SK-N-SH (cell line): Measurements from ENCODE around the gene IL6ST. TPM values are rescaled to one million over a fixed set of nuclear protein-coding genes. Genes with fewer than 3 reads are reported as not detected.

ENCODE experiments used
- CTCF ChIA-PET: fragments of 300-600, 350-600 bp; formaldehyde crosslinking; extraction: SDS; loops from one replicate; lab custom pipeline; 2021; lab: Yijun Ruan, JAX
- POLR2A ChIA-PET: fragments of 350-600 bp; sonication (Branson Sonifier 250); formaldehyde crosslinking; extraction: SDS; loops from one replicate; lab custom pipeline; 2020; ENCODE audit warnings: antibody characterized with exemption, inconsistent platforms; lab: Yijun Ruan, JAX
- DNase-seq: peaks from one replicate; pipeline ENCODE4 v3.0.0; 2012
- H2AFZ ChIP-seq: fragments of 200-600 bp; sonication (generic); 2 replicates; pipeline ENCODE4 v1.8.1; 2016; ENCODE audit warnings: antibody characterized with exemption, mild to moderate bottlenecking, low read depth
- H3F3A ChIP-seq: fragments of 200-600 bp; sonication (generic); replicated peaks from 2 replicates; pipeline ENCODE3; 2016; ENCODE audit warnings: antibody characterized with exemption, mild to moderate bottlenecking; ENCODE audit not compliant: insufficient read depth
- H3K27ac ChIP-seq, 2 experiments: fragments of 200-500 bp in 1 of 2; fragments of 200-600 bp in 1 of 2; sonication (Bioruptor generic) in 1 of 2; sonication (generic), shearing (Covaris generic) in 1 of 2; 2 replicates each; pipeline versions ENCODE4 v1.5.1 to v1.6.1; 2014 to 2016; ENCODE audit warnings: low read depth in 2 of 2, inconsistent platforms in 1 of 2, low read length in 1 of 2, mild to moderate bottlenecking in 1 of 2, mixed read lengths in 1 of 2
- H3K27me3 ChIP-seq: fragments of 200-600 bp; sonication (generic), shearing (Covaris generic); 2 replicates; pipeline ENCODE4 v1.6.1; 2016; ENCODE audit warnings: mixed run types; ENCODE audit not compliant: insufficient read depth
- H3K36me3 ChIP-seq, 2 experiments: fragments of 200-500 bp in 1 of 2; fragments of 200-600 bp in 1 of 2; sonication (Bioruptor generic) in 1 of 2; sonication (generic) in 1 of 2; replicated peaks in 1 of 2; 2 replicates each; pipeline versions ENCODE3 to v1.5.1; 2014 to 2016; ENCODE audit warnings: low read length in 1 of 2, mild to moderate bottlenecking in 1 of 2; ENCODE audit not compliant: insufficient read depth in 2 of 2, control insufficient read depth in 1 of 2
- H3K4me1 ChIP-seq, 2 experiments: fragments of 200-500 bp in 1 of 2; fragments of 200-600 bp in 1 of 2; sonication (Bioruptor generic) in 1 of 2; sonication (generic), shearing (Covaris generic) in 1 of 2; 2 replicates each; pipeline versions ENCODE4 v1.5.1 to v1.6.1; 2014 to 2016; ENCODE audit warnings: low read depth in 1 of 2, low read length in 1 of 2, mixed run types in 1 of 2; ENCODE audit not compliant: insufficient read depth in 2 of 2, control insufficient read depth in 1 of 2
- H3K4me2 ChIP-seq: fragments of 200-600 bp; sonication (generic), shearing (Covaris generic); 2 replicates; pipeline ENCODE4 v1.6.1; 2017; ENCODE audit warnings: mixed run types
- H3K4me3 ChIP-seq, 2 experiments: fragments of 200-500 bp in 1 of 2; fragments of 200-600 bp in 1 of 2; sonication (Bioruptor generic) in 1 of 2; sonication (generic), shearing (Covaris generic) in 1 of 2; 2 replicates each; pipeline versions ENCODE4 v1.5.1 to v1.8.1; 2014 to 2016; ENCODE audit warnings: low read depth in 2 of 2, inconsistent platforms in 1 of 2, low read length in 1 of 2, mild to moderate bottlenecking in 1 of 2, mixed read lengths in 1 of 2, moderate library complexity in 1 of 2
- H3K79me2 ChIP-seq: fragments of 200-600 bp; sonication (generic); 2 replicates; pipeline ENCODE4 v1.8.1; 2017; ENCODE audit warnings: mild to moderate bottlenecking; ENCODE audit not compliant: insufficient read depth
- H3K9ac ChIP-seq: fragments of 200-600 bp; sonication (generic); 2 replicates; pipeline ENCODE4 v1.6.1; 2017; ENCODE audit warnings: mixed run types
- H3K9me2 ChIP-seq: fragments of 200-600 bp; sonication (generic); 2 replicates; pipeline ENCODE4 v1.6.1; 2017; ENCODE audit warnings: mixed run types
- H3K9me3 ChIP-seq: fragments of 200-600 bp; sonication (generic); 2 replicates; pipeline ENCODE4 v1.6.1; 2017; ENCODE audit warnings: mixed run types, mild to moderate bottlenecking, moderate library complexity
- H4K20me1 ChIP-seq: fragments of 200-600 bp; sonication (generic); 2 replicates; pipeline ENCODE4 v1.6.1; 2017; ENCODE audit warnings: mild to moderate bottlenecking, mixed run types; ENCODE audit not compliant: insufficient read depth
- CHD2 ChIP-seq: fragments of 150-350 bp; IDR thresholded peaks from 2 replicates; pipeline ENCODE4 v1.6.1; 2018; ENCODE audit warnings: low read length; ENCODE audit not compliant: partially characterized antibody
- FOSL2 ChIP-seq: IDR thresholded peaks from 2 replicates; pipeline ENCODE4 v1.4.0; 2012; ENCODE audit warnings: low read depth, mild to moderate bottlenecking, moderate library complexity, borderline replicate concordance
- MEF2A ChIP-seq: IDR thresholded peaks from 2 replicates; pipeline ENCODE4 v1.4.0; 2012; ENCODE audit warnings: low read depth, borderline replicate concordance
- MXI1 ChIP-seq: IDR thresholded peaks from 2 replicates; pipeline ENCODE4 v1.6.1; 2012; ENCODE audit warnings: mild to moderate bottlenecking, low read depth, low read length, improper control_type of control experiment
- NFIC ChIP-seq: IDR thresholded peaks from 2 replicates; pipeline ENCODE4 v1.4.0; 2012; ENCODE audit warnings: borderline replicate concordance
- NRF1 ChIP-seq: IDR thresholded peaks from 2 replicates; pipeline ENCODE4 v1.6.1; 2012; ENCODE audit warnings: low read depth, mild to moderate bottlenecking, low read length
- RAD21 ChIP-seq: IDR thresholded peaks from 2 replicates; pipeline ENCODE4 v1.6.1; 2012; ENCODE audit warnings: mild to moderate bottlenecking, low read length
- RCOR1 ChIP-seq: fragments of 150-350 bp; IDR thresholded peaks from 2 replicates; pipeline ENCODE4 v1.6.1; 2017; ENCODE audit warnings: antibody characterized with exemption, low read length
- RFX5 ChIP-seq: IDR thresholded peaks from 2 replicates; pipeline ENCODE4 v1.6.1; 2012; ENCODE audit warnings: mild to moderate bottlenecking, improper control_type of control experiment, low read length
- RXRA ChIP-seq: IDR thresholded peaks from 2 replicates; pipeline ENCODE4 v1.4.0; 2012; ENCODE audit warnings: low read depth, mild to moderate bottlenecking, borderline replicate concordance
- SMC3 ChIP-seq: IDR thresholded peaks from 2 replicates; pipeline ENCODE4 v1.6.1; 2012; ENCODE audit warnings: low read depth, low read length, improper control_type of control experiment
- TAF1 ChIP-seq: IDR thresholded peaks from 2 replicates; pipeline ENCODE4 v1.6.1; 2012; ENCODE audit warnings: low read depth, mild to moderate bottlenecking, low read length, moderate library complexity, borderline replicate concordance
- TCF12 ChIP-seq: IDR thresholded peaks from 2 replicates; pipeline ENCODE4 v1.4.0; 2012
- YY1 ChIP-seq: IDR thresholded peaks from 2 replicates; pipeline ENCODE4 v1.4.0; 2012; ENCODE audit warnings: low read depth, mild to moderate bottlenecking
- WGBS: methylation state at CpG from one replicate; pipeline ENCODE4 v1.1.6; 2017; ENCODE audit warnings: low lambda C conversion rate; 5-methylcytosine and 5-hydroxymethylcytosine counted together
- polyA plus RNA-seq, 3 experiments: library from polyadenylated mRNA; depleted of rRNA; stranded (reverse); fragments of >200 nt; gene quantifications; 2 replicates each; pipeline ENCODE4 v1.2.3, GENCODE V29; 2012
- TF ChIP-seq, protein P1 (sequence below): fragments of 200-600 bp; sonication (generic); IDR thresholded peaks from 2 replicates; pipeline ENCODE4 v1.6.1; 2017; ENCODE audit warnings: antibody characterized with exemption, mild to moderate bottlenecking, moderate library complexity
- TF ChIP-seq, protein P2 (sequence below): IDR thresholded peaks from 2 replicates; pipeline ENCODE4 v1.6.1; 2012; ENCODE audit warnings: mild to moderate bottlenecking, low read depth, low read length, moderate library complexity
- TF ChIP-seq, protein P3 (sequence below): IDR thresholded peaks from 2 replicates; pipeline ENCODE4 v1.4.0; 2012; ENCODE audit warnings: low read depth

The IL6ST gene
- polyA plus RNA-seq, 1 of the 3 experiments (the other 2 are of a cell fraction): 16.0 TPM

DNA sequence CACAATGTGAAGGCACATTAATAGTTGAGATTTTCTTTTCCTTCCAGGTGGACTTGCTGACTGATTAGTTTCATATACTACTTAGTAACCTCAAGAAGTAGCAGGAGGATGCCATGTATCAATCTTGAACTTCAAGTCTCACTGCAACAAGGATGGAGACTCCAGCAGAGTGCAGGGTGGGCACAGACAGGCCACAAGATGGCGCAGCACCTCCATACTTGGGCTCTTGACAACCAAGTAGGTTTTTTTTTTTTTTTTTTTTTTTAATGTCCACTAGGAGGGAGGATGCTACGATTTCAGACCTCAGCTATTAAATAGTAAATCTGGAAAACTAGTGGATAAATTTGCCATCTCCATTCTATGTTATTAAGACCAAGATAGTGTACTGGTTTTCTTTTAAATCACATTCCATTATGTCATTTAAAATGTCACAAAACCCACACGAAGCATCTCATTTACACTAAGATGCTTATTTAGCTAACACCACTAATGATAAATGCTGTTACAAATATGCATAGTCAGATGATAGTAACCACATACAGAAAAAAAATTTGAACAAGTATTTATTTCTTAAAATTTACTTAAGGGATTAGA is 58.6 kb downstream of the IL6ST start:
- ChIA-PET CTCF (interaction anchor here (0.6 to 6.9 kb wide), 35 partner anchors 8 to 1213 kb away, joined by 3 to 77 read pairs (median 4); no protein-coding TSS in a partner anchor), POLR2A (interaction anchor here (0.9 kb wide), 1 partner anchor 335 kb away, joined by 3 read pairs; no protein-coding TSS in a partner anchor)
- WGBS: 33% methylated on average over 3 of the region's 3 CpGs

More for the DNA sequence above, 58.6 kb downstream of the IL6ST start:
- Histone ChIP-seq H3K9me3 (no peaks in the 10 kb centered on the region), H4K20me1 (no peaks in the 10 kb centered on the region), H3K27me3 (no peaks in the 10 kb centered on the region), H3K4me1 (no peaks in the 10 kb centered on the region; a peak in 1 of 4 replicates), H3K4me3 (no peak overlapping the region), H2AFZ (no peak overlapping the region), H3K27ac (peak overlapping the region in 1 of 2 experiments; percentile 16; a peak in 1 of 4 replicates), H3K79me2 (no peaks in the 10 kb centered on the region; the same call in 1 of the 2 replicates), H3K9ac (no peak overlapping the region), H3F3A (peaks cover 15% of the 10 kb centered on the region), H3K36me3 (peaks cover 33 to 36% of the 10 kb centered on the region in 2 experiments), H3K4me2 (no peak overlapping the region), H3K9me2 (no peaks in the 10 kb centered on the region)
- peak; percentile 78 for DNase-seq
- TF ChIP-seq CHD2: no peak
- 0 out of 2 replicates have a peak, but pooled peaks have one; percentile 52 for TF ChIP-seq RCOR1
- TF ChIP-seq NRF1: no peak
- no peak for TF ChIP-seq NFIC
- TF ChIP-seq TCF12: 0 out of 2 replicates have a peak, but pooled peaks have one; percentile 2
- TF ChIP-seq, protein P1, sequence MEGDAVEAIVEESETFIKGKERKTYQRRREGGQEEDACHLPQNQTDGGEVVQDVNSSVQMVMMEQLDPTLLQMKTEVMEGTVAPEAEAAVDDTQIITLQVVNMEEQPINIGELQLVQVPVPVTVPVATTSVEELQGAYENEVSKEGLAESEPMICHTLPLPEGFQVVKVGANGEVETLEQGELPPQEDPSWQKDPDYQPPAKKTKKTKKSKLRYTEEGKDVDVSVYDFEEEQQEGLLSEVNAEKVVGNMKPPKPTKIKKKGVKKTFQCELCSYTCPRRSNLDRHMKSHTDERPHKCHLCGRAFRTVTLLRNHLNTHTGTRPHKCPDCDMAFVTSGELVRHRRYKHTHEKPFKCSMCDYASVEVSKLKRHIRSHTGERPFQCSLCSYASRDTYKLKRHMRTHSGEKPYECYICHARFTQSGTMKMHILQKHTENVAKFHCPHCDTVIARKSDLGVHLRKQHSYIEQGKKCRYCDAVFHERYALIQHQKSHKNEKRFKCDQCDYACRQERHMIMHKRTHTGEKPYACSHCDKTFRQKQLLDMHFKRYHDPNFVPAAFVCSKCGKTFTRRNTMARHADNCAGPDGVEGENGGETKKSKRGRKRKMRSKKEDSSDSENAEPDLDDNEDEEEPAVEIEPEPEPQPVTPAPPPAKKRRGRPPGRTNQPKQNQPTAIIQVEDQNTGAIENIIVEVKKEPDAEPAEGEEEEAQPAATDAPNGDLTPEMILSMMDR: peak; percentile 98
- no peak for TF ChIP-seq RXRA
- TF ChIP-seq FOSL2: no peak
- peak; percentile 92 for TF ChIP-seq SMC3
- TF ChIP-seq RFX5: no peak
- TF ChIP-seq TAF1: no peak
- TF ChIP-seq MEF2A: no peak
- TF ChIP-seq, protein P2, sequence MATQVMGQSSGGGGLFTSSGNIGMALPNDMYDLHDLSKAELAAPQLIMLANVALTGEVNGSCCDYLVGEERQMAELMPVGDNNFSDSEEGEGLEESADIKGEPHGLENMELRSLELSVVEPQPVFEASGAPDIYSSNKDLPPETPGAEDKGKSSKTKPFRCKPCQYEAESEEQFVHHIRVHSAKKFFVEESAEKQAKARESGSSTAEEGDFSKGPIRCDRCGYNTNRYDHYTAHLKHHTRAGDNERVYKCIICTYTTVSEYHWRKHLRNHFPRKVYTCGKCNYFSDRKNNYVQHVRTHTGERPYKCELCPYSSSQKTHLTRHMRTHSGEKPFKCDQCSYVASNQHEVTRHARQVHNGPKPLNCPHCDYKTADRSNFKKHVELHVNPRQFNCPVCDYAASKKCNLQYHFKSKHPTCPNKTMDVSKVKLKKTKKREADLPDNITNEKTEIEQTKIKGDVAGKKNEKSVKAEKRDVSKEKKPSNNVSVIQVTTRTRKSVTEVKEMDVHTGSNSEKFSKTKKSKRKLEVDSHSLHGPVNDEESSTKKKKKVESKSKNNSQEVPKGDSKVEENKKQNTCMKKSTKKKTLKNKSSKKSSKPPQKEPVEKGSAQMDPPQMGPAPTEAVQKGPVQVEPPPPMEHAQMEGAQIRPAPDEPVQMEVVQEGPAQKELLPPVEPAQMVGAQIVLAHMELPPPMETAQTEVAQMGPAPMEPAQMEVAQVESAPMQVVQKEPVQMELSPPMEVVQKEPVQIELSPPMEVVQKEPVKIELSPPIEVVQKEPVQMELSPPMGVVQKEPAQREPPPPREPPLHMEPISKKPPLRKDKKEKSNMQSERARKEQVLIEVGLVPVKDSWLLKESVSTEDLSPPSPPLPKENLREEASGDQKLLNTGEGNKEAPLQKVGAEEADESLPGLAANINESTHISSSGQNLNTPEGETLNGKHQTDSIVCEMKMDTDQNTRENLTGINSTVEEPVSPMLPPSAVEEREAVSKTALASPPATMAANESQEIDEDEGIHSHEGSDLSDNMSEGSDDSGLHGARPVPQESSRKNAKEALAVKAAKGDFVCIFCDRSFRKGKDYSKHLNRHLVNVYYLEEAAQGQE: no peak
- TF ChIP-seq, protein P3, sequence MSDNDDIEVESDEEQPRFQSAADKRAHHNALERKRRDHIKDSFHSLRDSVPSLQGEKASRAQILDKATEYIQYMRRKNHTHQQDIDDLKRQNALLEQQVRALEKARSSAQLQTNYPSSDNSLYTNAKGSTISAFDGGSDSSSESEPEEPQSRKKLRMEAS: no peak
- TF ChIP-seq MXI1: no peak
- peak; percentile 96 for TF ChIP-seq RAD21
- TF ChIP-seq YY1: no peak
